GM18517 (cell line): ENCODE results near the gene TMCO4.

Experiments used
- ATAC-seq: cut with Tn5 transposase; IDR thresholded peaks from one replicate; pipeline ENCODE4 v1.9.1; 2021; ENCODE audit warnings: mild to moderate bottlenecking, moderate library complexity; ENCODE audit not compliant: unreplicated experiment

TMCO4 gene

GRCh38 chr1:19776933-19777332 is 22.8 kb downstream of the TMCO4 start:
- ATAC-seq = no peak

GRCh38 chr1:19776287-19776686 is 23.4 kb downstream of the TMCO4 start:
- no peak for ATAC-seq

- ATAC-seq = no peak
Observed at GRCh38 chr1:19775831-19776230, 23.9 kb downstream of the TMCO4 start.

- ATAC-seq = no peak
Observed at GRCh38 chr1:19775317-19775716, 24.4 kb downstream of the TMCO4 start.

GRCh38 chr1:19774180-19774785 is 25.4 kb downstream of the TMCO4 start:
- ATAC-seq = no peak

GRCh38 chr1:19773485-19773884 is 26.2 kb downstream of the TMCO4 start:
- no peak for ATAC-seq

GRCh38 chr1:19772053-19772452 is 27.7 kb downstream of the TMCO4 start:
- no peak for ATAC-seq

GRCh38 chr1:19771350-19771749 is 28.4 kb downstream of the TMCO4 start:
- ATAC-seq = no peak

- no peak for ATAC-seq
Observed at GRCh38 chr1:19770436-19771190, 29.1 kb downstream of the TMCO4 start.

GRCh38 chr1:19769211-19769932 is 30.3 kb downstream of the TMCO4 start:
- no peak for ATAC-seq

GRCh38 chr1:19768353-19769210 is 31.1 kb downstream of the TMCO4 start:
- no peak for ATAC-seq

GRCh38 chr1:19765623-19766022 is 34.1 kb downstream of the TMCO4 start:
- no peak for ATAC-seq

GRCh38 chr1:19764848-19765247 is 34.9 kb downstream of the TMCO4 start:
- ATAC-seq = no peak

GRCh38 chr1:19762175-19762779 is 37.4 kb downstream of the TMCO4 start:
- ATAC-seq = no peak

- no peak for ATAC-seq
Observed at GRCh38 chr1:19759740-19760089, 40.0 kb downstream of the TMCO4 start.

GRCh38 chr1:19758227-19758830 is 41.4 kb downstream of the TMCO4 start:
- no peak for ATAC-seq

GRCh38 chr1:19757641-19758040 is 42.1 kb downstream of the TMCO4 start:
- no peak for ATAC-seq

GRCh38 chr1:19756480-19756879 is 43.2 kb downstream of the TMCO4 start:
- no peak for ATAC-seq

GRCh38 chr1:19754482-19754881 is 45.2 kb downstream of the TMCO4 start:
- no peak for ATAC-seq

GRCh38 chr1:19752083-19752696 is 47.5 kb downstream of the TMCO4 start:
- no peak for ATAC-seq
